GM18873 (cell line): ENCODE results near the gene TMEM151A.
A peak's percentile ranks its signal among the peaks of the same experiment; 100 is the strongest.

Source experiments
- ATAC-seq: cut with Tn5 transposase; IDR thresholded peaks from one replicate; pipeline ENCODE4 v1.9.1; 2021; ENCODE audit warnings: mild to moderate bottlenecking, moderate library complexity, moderate number of reproducible peaks; ENCODE audit not compliant: unreplicated experiment, low FRiP score

TMEM151A gene

GRCh38 chr11:66334605-66335442 lies 43.1 kb downstream of the TMEM151A start:
- no peak for ATAC-seq

DNA sequence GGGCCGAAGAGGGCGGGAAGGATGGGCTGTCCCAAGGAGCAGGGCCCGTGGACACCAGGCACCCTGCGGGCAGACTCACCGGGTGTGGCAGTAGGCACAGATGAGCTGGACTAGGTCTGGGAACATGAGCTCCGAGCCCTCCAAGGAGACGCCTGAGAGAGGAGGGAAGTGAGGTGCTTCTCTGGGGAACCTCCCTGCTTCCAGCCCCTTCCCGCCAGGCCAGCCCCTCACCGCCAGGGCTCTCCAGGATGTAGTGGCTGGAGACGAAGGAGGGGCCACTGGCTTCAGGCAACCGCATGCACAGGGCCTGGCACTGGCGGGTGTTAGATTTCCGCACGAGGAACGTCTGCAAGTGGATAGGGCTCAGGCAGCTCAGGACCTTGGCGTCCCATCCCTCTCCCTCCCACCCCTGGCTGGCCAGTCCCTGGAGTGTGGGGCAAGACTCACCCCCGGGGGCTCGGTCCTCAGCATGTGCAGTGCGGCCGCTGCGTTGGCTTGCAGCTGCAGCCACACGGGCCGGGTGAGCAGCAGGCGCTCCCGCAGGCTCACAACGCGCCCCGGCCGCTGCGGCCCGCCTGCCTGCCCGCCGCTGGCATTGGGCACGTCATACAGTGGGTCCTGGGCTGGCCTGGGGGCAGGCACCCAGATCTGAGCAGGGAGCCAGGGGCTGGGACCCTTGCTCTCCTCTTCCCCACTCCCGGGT lies 44.0 kb downstream of the TMEM151A start:
- no peak for ATAC-seq

DNA sequence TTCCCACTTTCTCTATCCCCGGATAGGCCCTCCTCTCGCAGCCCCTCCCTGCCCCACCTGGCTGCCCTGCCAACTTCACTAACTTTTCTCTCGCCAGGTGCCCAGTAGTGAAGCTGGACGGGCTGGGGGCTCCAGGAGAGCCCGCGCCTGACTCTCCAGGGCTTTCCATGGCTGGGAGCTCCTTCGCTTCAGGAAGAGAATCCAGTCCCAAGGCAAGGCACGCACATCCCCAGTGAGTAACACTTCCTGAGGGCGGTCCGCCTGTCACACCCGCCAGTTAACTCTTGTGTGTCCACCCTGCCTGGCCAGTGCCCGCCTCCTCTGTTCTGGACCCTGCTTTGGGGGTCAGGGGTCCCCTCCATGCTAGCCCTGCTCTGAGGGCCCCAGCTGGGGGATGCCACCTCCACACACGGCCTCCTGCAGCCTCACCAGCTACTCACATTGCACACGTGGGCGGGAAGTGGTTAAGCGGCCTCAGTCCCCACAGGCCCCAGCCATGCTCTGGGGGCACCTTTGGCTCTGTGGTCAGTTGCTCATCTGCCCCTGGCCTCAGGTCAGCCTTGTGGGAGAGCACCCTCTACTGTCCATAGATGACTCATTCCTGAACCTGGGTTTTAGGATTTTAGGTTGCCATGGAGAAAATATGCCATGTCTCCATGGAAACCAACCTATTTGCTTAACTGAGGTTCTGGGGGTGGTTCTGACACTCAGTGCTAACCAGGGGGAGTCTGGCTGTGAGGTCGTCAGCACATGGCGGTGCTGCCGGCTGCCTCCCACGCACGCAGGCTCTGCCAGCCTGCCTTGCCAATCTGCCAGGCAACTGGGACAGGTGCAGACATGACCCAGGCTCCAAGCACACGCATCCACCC lies 44.8 kb downstream of the TMEM151A start, which contains the start of gene RIN1:
Gene RIN1, minus strand, starts transcription at position 201 of the 869 bp plus-strand sequence. Its CDS starts 32 bp downstream, at position 169.
- peak; percentile 54 for ATAC-seq

GRCh38 chr11:66337103-66337899 lies 45.6 kb downstream of the TMEM151A start:
- ATAC-seq, result no peak

DNA sequence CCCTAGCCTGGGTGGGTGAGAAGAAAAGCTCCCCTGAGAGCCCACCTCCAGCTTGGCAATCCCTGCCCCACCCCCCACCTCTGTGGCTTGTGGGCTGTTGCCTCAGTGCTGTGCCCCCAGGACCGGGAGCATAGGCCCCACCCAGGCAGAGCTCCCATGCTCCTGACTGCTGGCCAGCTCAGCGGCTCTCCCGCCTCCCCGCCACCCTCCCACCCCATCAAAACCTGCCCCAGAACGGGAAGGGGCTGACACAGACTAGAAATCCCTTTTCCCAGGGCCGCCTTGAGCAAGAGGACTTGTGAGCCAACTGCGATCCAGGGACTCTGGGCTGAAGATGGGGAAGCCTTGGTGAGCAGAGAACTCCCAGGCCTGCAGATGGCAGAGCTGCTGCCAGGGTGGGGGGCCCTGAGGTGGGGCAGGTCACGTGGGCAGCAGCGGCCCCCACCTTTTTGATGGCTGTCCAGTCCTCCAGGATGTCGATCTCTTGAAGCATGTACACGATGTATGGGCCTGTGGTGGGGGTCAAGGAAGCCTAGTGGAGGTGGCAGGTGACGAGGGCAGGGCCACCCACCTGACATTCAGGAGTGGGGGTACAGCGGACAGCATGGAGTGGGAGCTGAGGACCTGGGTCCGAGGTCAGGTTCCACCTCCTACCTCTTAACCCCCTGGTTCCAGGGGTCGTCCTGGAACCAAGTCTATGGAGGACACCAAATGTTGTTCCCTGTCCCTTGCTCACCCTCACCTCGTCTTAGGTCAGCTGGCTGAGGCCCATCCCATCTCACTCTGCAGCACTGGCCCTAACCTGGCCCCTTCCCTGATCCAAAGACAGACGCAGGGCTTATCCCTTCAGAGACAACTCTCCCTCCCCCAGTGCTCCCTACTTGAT lies 46.8 kb downstream of the TMEM151A start:
- no peak for ATAC-seq

- no peak for ATAC-seq
Observed at GRCh38 chr11:66339162-66339675, 47.5 kb downstream of the TMEM151A start.

- ATAC-seq, result no peak
Observed at GRCh38 chr11:66339686-66340483, 48.2 kb downstream of the TMEM151A start.

DNA sequence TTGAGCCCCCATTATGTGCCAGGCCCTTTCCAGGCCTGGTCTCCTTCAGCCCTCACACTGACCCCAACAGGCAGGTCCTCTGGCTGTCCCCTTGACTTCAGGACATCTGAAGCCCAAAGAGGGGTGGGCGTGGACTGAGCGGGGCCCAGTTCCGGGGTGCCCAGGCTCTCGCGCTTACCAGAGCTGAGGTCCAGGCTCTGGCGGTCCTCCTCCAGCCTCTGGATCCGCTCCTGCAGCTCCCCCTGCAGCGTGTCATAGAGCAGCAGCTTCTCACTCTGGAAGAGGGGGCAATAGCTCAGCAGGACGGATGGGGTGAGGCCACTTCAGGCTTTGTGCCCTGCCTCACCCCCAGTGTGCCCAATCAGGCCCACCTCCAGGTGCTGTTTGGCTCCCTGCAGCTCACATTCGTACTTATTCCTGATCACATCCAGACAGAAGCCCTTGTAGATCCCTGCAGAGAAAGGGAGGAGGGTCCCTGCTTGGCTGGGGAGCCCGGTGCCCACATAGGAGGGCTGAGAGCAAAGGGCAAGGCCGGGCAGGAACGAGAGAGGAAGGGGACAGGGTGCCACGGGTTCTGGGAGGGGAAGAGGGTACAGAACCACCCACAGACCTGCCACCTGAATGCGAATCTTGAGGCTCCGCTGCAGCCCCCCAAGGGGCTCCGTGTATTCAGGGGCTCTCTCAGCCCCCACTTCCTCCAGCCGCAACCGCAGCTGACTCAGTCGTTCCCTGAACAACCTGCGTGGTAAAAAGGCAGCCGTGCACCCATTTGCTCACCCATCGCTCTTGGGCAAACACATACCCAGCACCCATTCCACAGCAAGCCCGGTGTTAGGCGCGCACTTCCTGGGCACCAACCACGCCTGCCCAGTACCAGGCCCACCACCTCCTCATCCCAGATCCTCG lies 49.2 kb downstream of the TMEM151A start:
- ATAC-seq, result no peak

GRCh38 chr11:66341502-66342126 lies 49.9 kb downstream of the TMEM151A start:
- no peak for ATAC-seq

DNA sequence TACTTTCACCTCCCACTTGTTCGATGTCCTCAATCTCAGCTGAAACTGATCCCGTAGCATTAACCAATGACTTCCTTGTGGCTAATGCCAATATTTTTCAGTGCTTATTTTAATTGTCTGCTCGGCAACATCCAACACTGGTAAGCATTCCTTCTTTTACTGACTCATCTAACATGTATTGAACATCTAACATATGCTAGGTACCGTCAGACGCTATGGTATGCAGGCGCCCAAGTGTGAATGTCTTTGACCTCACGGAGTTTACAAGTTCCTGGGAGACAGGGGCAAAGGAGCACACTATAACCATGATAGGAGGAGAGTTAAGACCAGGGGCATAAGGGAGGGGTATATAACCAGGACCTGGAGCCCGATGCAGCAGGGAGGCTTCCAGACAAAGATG lies 51.5 kb downstream of the TMEM151A start:
- ATAC-seq, result no peak

DNA sequence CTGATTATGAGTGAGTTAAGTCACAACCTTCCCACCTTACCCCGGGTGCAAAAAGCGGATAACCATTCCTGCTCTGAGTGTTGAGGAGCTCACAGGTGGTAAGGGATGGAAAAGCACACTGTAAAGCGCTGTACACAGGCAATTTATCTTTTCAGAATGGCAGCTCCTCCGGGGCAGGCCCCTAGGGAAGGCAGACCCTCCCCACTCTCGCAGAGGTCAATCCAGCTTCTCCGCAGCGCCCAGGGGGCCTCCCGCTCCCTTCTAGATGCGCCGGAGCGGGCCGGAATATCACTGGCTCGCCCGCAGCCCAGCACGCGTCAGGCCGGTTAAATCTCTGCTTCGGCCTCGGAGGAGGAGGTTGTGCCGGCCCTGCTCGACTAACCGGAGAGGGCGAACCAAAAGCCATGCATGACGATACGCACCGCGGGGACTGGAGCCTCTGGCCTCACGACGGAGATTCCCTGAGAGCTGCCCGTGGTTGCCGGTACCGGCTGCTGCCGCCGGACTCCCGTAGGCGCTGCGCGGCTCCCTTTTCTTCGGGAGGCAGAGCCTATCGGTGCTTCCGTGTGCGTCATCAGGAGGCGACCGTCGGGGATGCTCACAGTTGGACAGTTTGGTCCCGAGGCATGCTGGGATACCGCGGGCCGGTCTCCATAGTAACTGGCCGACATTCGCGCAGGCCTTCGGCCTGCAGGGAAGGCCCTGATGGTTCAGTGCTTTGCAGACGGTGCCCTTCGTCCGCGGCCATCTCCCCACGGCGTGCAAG lies 53.0 kb downstream of the TMEM151A start, which contains the start of gene BRMS1:
Gene BRMS1, minus strand, starts transcription at position 555 of the 766 bp plus-strand sequence. CDS start 2,870 bp downstream, outside the sequence.
- peak; percentile 66 for ATAC-seq

GRCh38 chr11:66345316-66345649 lies 53.6 kb downstream of the TMEM151A start:
- peak; percentile 6 for ATAC-seq
